ENCODE data around the gene ADORA2B. TPM values are rescaled to one million over a fixed set of nuclear protein-coding genes. Genes with fewer than 3 reads are reported as not detected.

ADORA2B gene
- polyA plus RNA-seq, 4 donors = 3.0 to 6.0 TPM; not detected in 2

DNA sequence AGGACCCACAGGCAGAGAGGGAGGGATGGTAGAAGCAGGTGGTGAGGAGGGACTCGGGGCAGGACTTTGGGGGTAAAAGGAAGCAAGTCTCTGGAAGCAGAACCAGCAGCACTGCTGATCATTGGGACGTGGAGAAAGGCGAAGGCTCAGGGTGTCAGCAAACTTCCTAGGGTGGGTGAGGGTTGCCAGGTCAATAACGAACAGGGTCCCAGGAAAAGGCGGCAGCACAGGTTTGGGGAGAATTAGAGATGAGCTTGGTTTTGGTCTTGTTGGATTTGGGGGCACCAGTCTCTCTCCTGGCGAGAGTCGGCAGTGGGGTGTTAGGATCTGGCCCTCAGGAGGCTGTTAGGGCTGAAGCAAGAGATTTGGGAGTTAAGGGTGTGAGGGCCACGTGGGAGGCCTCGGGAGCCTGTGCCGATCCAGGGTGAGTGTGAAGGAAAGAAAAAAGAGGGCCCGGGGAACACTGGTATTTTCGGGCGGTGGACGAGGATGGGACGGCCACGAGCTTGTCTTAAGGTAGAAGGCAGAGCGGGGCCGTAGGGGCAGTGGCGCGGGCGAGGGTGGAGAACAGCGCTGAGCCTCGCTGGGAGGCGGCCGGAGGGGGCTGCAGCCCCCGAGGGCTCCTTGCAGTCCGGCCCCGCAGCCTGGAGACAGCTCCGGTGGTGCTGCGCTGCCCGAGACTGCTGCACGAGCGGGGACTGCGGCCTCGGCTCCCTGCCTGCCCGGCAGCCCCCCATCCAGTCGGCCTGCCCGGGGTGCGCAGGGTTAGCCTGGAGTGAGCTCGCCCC is 765 bp upstream of the ADORA2B start:
- Histone ChIP-seq H3K27ac (ENCODE audit: low read depth in 1 of 3, low read length in 2 of 3) (no peak overlapping the region), H3K9me3 (ENCODE audit: control insufficient read depth in 2 of 2, insufficient read depth in 1 of 2, low read depth in 1 of 2, low read length in 1 of 2) (peaks cover 0 to 5% of the 10 kb centered on the region in 2 donors), H3K36me3 (ENCODE audit: control insufficient read depth in 3 of 3, insufficient read depth in 2 of 3, low read depth in 1 of 3, low read length in 3 of 3) (no peaks in the 10 kb centered on the region), H3K4me1 (ENCODE audit: control insufficient read depth in 3 of 3, insufficient read depth in 2 of 3, low read depth in 1 of 3, low read length in 2 of 3) (peaks cover 0 to 4% (median 0%) of the 10 kb centered on the region in 3 donors), H3K27me3 (ENCODE audit: control insufficient read depth in 3 of 3, insufficient read depth in 3 of 3, low read length in 3 of 3) (peaks cover 0 to 27% (median 5%) of the 10 kb centered on the region in 3 donors), H3K4me3 (ENCODE audit: low read depth in 1 of 3, low read length in 3 of 3) (peak overlapping the region; percentile 28 to 54 (median 53))
- no peak for FAIRE-seq
- 17 to 33% (median 18%) methylated on average over 20 to 40 of the region's 40 CpGs for WGBS, 3 donors
- DNase-seq = peak in 1 of 2 donors; percentile 22

DNA sequence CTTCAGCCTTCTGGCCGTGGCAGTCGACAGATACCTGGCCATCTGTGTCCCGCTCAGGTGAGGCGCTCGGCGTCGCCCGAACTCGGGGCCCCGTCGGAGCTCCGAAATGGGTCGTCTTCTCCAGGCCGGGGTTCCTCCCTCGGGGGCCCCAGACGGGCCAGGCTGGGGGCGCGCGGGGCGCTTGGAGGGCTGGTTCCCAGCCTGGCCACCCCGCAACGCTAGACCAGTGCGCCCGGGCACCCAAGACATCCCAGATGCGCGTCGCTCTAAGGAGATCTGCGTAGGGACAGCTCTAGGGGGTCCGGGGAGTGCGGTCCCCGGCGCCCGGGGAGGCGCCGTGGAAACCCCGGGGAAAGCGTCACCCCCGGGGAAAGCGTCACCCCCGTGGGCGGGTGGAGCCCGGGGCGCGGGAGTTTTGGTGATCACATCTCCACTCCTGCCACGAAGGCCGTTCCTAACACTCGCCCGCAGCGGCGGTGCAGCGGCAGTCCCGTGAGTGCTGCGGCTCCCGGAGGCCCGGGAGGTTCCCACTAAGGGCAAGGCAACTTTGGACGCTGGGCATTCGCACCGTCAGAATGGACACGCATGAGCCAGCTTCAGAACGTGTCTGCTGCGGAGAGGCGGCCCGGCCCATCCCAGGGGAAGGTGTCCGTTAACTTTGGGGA is 729 bp downstream of the ADORA2B start:
- DNase-seq (peak in 1 of 2 donors; percentile 56), FAIRE-seq (no peak)
- Histone ChIP-seq H3K4me3 (ENCODE audit: low read depth in 1 of 3, low read length in 3 of 3) (peak overlapping the region; percentile 14 to 54 (median 53)), H3K36me3 (ENCODE audit: control insufficient read depth in 3 of 3, insufficient read depth in 2 of 3, low read depth in 1 of 3, low read length in 3 of 3) (peaks cover 0 to 6% (median 0%) of the 10 kb centered on the region in 3 donors), H3K27ac (ENCODE audit: low read depth in 1 of 3, low read length in 2 of 3) (no peak overlapping the region), H3K9me3 (ENCODE audit: control insufficient read depth in 2 of 2, insufficient read depth in 1 of 2, low read depth in 1 of 2, low read length in 1 of 2) (peaks cover 0 to 5% of the 10 kb centered on the region in 2 donors), H3K27me3 (ENCODE audit: control insufficient read depth in 3 of 3, insufficient read depth in 3 of 3, low read length in 3 of 3) (peaks cover 0 to 27% (median 5%) of the 10 kb centered on the region in 3 donors), H3K4me1 (ENCODE audit: control insufficient read depth in 3 of 3, insufficient read depth in 2 of 3, low read depth in 1 of 3, low read length in 2 of 3) (peaks cover 0 to 4% (median 0%) of the 10 kb centered on the region in 3 donors)
- 3 to 6% (median 4%) methylated on average over 57 to 64 of the region's 64 CpGs for WGBS, 3 donors

GRCh38 chr17:15946611-15947120 is 1.7 kb downstream of the ADORA2B start:
- Histone ChIP-seq H3K9me3 (ENCODE audit: control insufficient read depth in 2 of 2, insufficient read depth in 1 of 2, low read depth in 1 of 2, low read length in 1 of 2) (peaks cover 0 to 5% of the 10 kb centered on the region in 2 donors), H3K27ac (ENCODE audit: low read depth in 1 of 3, low read length in 2 of 3) (no peak overlapping the region), H3K27me3 (ENCODE audit: control insufficient read depth in 3 of 3, insufficient read depth in 3 of 3, low read length in 3 of 3) (peaks cover 0 to 27% (median 5%) of the 10 kb centered on the region in 3 donors), H3K4me1 (ENCODE audit: control insufficient read depth in 3 of 3, insufficient read depth in 2 of 3, low read depth in 1 of 3, low read length in 2 of 3) (peaks cover 0 to 11% (median 0%) of the 10 kb centered on the region in 3 donors), H3K36me3 (ENCODE audit: control insufficient read depth in 3 of 3, insufficient read depth in 2 of 3, low read depth in 1 of 3, low read length in 3 of 3) (peaks cover 0 to 9% (median 0%) of the 10 kb centered on the region in 3 donors), H3K4me3 (ENCODE audit: low read depth in 1 of 3, low read length in 3 of 3) (no peak overlapping the region)
- FAIRE-seq = no peak
- no peak for DNase-seq
- WGBS, 3 donors = 51 to 68% (median 58%) methylated on average over 9 of the region's 9 CpGs

DNA sequence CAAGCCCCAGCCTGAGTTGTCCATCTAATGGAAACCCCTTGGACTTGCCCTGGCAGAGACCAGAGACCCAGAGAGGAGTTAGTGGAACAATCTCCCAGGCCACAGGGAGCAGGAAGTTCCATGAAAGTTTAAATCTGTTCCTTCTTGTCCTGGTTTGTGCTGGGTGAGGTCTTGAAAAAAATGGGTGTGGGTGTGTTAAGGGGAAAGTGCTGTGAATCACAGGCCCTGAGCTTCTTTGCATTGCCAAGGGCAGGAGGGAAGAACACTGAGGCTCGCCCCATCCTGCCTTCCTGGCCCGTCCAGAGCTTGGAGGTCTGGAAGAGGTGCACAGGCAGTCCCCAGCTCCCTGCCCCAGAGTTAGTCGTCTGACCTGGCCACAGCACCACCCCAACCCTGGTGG is 2.3 kb downstream of the ADORA2B start:
- H3K4me3 ChIP-seq (ENCODE audit: low read depth in 1 of 3, low read length in 3 of 3) = no peak overlapping the region
- WGBS, 3 donors = 73 to 77% (median 73%) methylated on average over 3 of the region's 3 CpGs
- H3K27me3 ChIP-seq (ENCODE audit: control insufficient read depth in 3 of 3, insufficient read depth in 3 of 3, low read length in 3 of 3) = peaks cover 0 to 27% (median 5%) of the 10 kb centered on the region in 3 donors
- H3K27ac ChIP-seq (ENCODE audit: low read depth in 1 of 3, low read length in 2 of 3) = no peak overlapping the region
- no peaks in the 10 kb centered on the region for H3K9me3 ChIP-seq (ENCODE audit: control insufficient read depth in 2 of 2, insufficient read depth in 1 of 2, low read depth in 1 of 2, low read length in 1 of 2)
- peaks cover 0 to 9% (median 0%) of the 10 kb centered on the region in 3 donors for H3K36me3 ChIP-seq (ENCODE audit: control insufficient read depth in 3 of 3, insufficient read depth in 2 of 3, low read depth in 1 of 3, low read length in 3 of 3)
- no peak for DNase-seq
- H3K4me1 ChIP-seq (ENCODE audit: control insufficient read depth in 3 of 3, insufficient read depth in 2 of 3, low read depth in 1 of 3, low read length in 2 of 3) = peaks cover 0 to 12% (median 0%) of the 10 kb centered on the region in 3 donors
- no peak for FAIRE-seq

- no peak overlapping the region for H3K27ac ChIP-seq (ENCODE audit: low read depth in 1 of 3, low read length in 2 of 3)
- 74 to 89% (median 76%) methylated on average over 9 to 16 of the region's 16 CpGs for WGBS, 3 donors
- peaks cover 0 to 26% (median 5%) of the 10 kb centered on the region in 3 donors for H3K27me3 ChIP-seq (ENCODE audit: control insufficient read depth in 3 of 3, insufficient read depth in 3 of 3, low read length in 3 of 3)
- no peak overlapping the region for H3K4me3 ChIP-seq (ENCODE audit: low read depth in 1 of 3, low read length in 3 of 3)
- FAIRE-seq (no peak), DNase-seq (no peak)
- peaks cover 0 to 9% (median 0%) of the 10 kb centered on the region in 3 donors for H3K36me3 ChIP-seq (ENCODE audit: control insufficient read depth in 3 of 3, insufficient read depth in 2 of 3, low read depth in 1 of 3, low read length in 3 of 3)
- no peaks in the 10 kb centered on the region for H3K9me3 ChIP-seq (ENCODE audit: control insufficient read depth in 2 of 2, insufficient read depth in 1 of 2, low read depth in 1 of 2, low read length in 1 of 2)
- peaks cover 0 to 12% (median 0%) of the 10 kb centered on the region in 3 donors for H3K4me1 ChIP-seq (ENCODE audit: control insufficient read depth in 3 of 3, insufficient read depth in 2 of 3, low read depth in 1 of 3, low read length in 2 of 3)
Measured at GRCh38 chr17:15947976-15948752, 3.2 kb downstream of the ADORA2B start.

GRCh38 chr17:15951368-15952047 is 6.6 kb downstream of the ADORA2B start:
- H3K9me3 ChIP-seq (ENCODE audit: control insufficient read depth in 2 of 2, insufficient read depth in 1 of 2, low read depth in 1 of 2, low read length in 1 of 2) = no peaks in the 10 kb centered on the region
- H3K4me3 ChIP-seq (ENCODE audit: low read depth in 1 of 3, low read length in 3 of 3) = no peak overlapping the region
- DNase-seq (peak in 1 of 2 donors; percentile 34), FAIRE-seq (no peak)
- peaks cover 0 to 9% (median 0%) of the 10 kb centered on the region in 3 donors for H3K36me3 ChIP-seq (ENCODE audit: control insufficient read depth in 3 of 3, insufficient read depth in 2 of 3, low read depth in 1 of 3, low read length in 3 of 3)
- H3K27ac ChIP-seq (ENCODE audit: low read depth in 1 of 3, low read length in 2 of 3) = peak overlapping the region in 1 of 3 donors; percentile 18
- 78 to 90% (median 85%) methylated on average over 6 of the region's 6 CpGs for WGBS, 3 donors
- H3K27me3 ChIP-seq (ENCODE audit: control insufficient read depth in 3 of 3, insufficient read depth in 3 of 3, low read length in 3 of 3) = peaks cover 0 to 3% (median 0%) of the 10 kb centered on the region in 3 donors
- H3K4me1 ChIP-seq (ENCODE audit: control insufficient read depth in 3 of 3, insufficient read depth in 2 of 3, low read depth in 1 of 3, low read length in 2 of 3) = peaks cover 0 to 8% (median 0%) of the 10 kb centered on the region in 3 donors

DNA sequence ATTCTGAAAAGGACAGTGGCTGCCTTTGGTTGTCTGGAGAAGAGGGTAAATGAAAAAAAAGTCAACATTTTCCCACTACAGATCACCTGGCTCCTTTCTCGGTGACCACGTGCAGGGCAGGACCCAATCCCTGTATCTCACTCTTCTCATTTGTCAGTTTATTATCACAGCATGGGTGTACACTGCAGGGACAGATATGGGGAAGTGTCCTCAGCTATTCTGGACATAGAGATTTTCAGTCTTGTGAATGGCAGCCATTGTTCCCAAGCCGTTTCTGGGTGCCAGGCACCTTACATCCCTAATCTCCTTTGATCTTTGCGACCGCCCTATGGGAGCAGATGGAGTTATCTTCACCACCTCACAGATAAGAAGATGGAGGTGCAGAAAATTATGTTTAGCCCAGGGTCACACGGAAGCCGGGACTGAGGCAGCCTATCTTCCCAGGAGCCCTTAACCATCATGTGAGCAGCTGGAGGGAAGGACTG is 7.2 kb downstream of the ADORA2B start:
- 24 to 66% (median 43%) methylated on average over 7 of the region's 7 CpGs for WGBS, 3 donors
- H3K9me3 ChIP-seq (ENCODE audit: control insufficient read depth in 2 of 2, insufficient read depth in 1 of 2, low read depth in 1 of 2, low read length in 1 of 2) = no peaks in the 10 kb centered on the region
- peak overlapping the region in 1 of 3 donors; percentile 18 for H3K27ac ChIP-seq (ENCODE audit: low read depth in 1 of 3, low read length in 2 of 3)
- peaks cover 0 to 10% (median 0%) of the 10 kb centered on the region in 3 donors for H3K36me3 ChIP-seq (ENCODE audit: control insufficient read depth in 3 of 3, insufficient read depth in 2 of 3, low read depth in 1 of 3, low read length in 3 of 3)
- no peaks in the 10 kb centered on the region for H3K27me3 ChIP-seq (ENCODE audit: control insufficient read depth in 3 of 3, insufficient read depth in 3 of 3, low read length in 3 of 3)
- no peak overlapping the region for H3K4me3 ChIP-seq (ENCODE audit: low read depth in 1 of 3, low read length in 3 of 3)
- peaks cover 0 to 8% (median 0%) of the 10 kb centered on the region in 3 donors for H3K4me1 ChIP-seq (ENCODE audit: control insufficient read depth in 3 of 3, insufficient read depth in 2 of 3, low read depth in 1 of 3, low read length in 2 of 3)
- FAIRE-seq (no peak), DNase-seq (peak in 1 of 2 donors; percentile 27)

Measured in small intestine (tissue), 7 donors.